Endodermal cell (in vitro differentiated cells): Measurements from ENCODE around the gene SPG7. TPM values are rescaled to one million over a fixed set of nuclear protein-coding genes. Genes with fewer than 3 reads are reported as not detected.

Experiments used
- DNase-seq: peaks from one replicate; pipeline ENCODE4 v3.0.0-alpha.2; 2017
- H3K27ac ChIP-seq: 2 replicates; pipeline ENCODE4 v1.5.1; 2013; ENCODE audit warnings: mild to moderate bottlenecking, low read depth, low read length, moderate library complexity
- H3K27me3 ChIP-seq: 2 replicates; pipeline ENCODE4 v1.6.1; 2013; ENCODE audit warnings: mild to moderate bottlenecking, low read length, moderate library complexity; ENCODE audit not compliant: insufficient read depth, control insufficient read depth, poor library complexity, severe bottlenecking
- H3K36me3 ChIP-seq: 2 replicates; pipeline ENCODE4 v1.7.0; 2013; ENCODE audit warnings: mild to moderate bottlenecking, low read length, moderate library complexity; ENCODE audit not compliant: control insufficient read depth, insufficient read depth
- H3K4me1 ChIP-seq: one replicate; pipeline ENCODE4 v1.7.0; 2013; ENCODE audit warnings: low read length; ENCODE audit not compliant: control insufficient read depth, insufficient read depth
- H3K4me3 ChIP-seq: 2 replicates; pipeline ENCODE4 v1.5.1; 2013; ENCODE audit warnings: mild to moderate bottlenecking, low read length, moderate library complexity
- H3K9ac ChIP-seq: 2 replicates; pipeline ENCODE4 v1.6.1; 2013; ENCODE audit warnings: mild to moderate bottlenecking, low read length, moderate library complexity; ENCODE audit not compliant: poor library complexity, severe bottlenecking; ENCODE audit errors: extremely low read depth
- H3K9me3 ChIP-seq: 2 replicates; pipeline ENCODE4 v1.6.1; 2013; ENCODE audit warnings: mild to moderate bottlenecking, low read length, moderate library complexity; ENCODE audit not compliant: control insufficient read depth
- H3K27ac Mint-ChIP-seq: 2 replicates; pipeline ENCODE4 v1.8.0; 2020; ENCODE audit warnings: mixed read lengths
- H3K27me3 Mint-ChIP-seq: 2 replicates; pipeline ENCODE4 v1.8.0; 2021; ENCODE audit warnings: mild to moderate bottlenecking, mixed read lengths; ENCODE audit not compliant: insufficient read depth
- H3K36me3 Mint-ChIP-seq: 2 replicates; pipeline ENCODE4 v1.8.0; 2020; ENCODE audit warnings: low read depth, mixed read lengths
- H3K4me1 Mint-ChIP-seq: 2 replicates; pipeline ENCODE4 v1.8.0; 2020; ENCODE audit warnings: mixed read lengths
- H3K4me3 Mint-ChIP-seq: 2 replicates; pipeline ENCODE4 v1.8.0; 2020; ENCODE audit warnings: mild to moderate bottlenecking, moderate library complexity, mixed read lengths
- H3K9me3 Mint-ChIP-seq: 2 replicates; pipeline ENCODE4 v1.8.0; 2020; ENCODE audit warnings: mild to moderate bottlenecking, mixed read lengths
- WGBS, 2 experiments: methylation state at CpG; one replicate each; pipeline versions ENCODE4 v1.1.5 to v1.1.7; 2013; ENCODE audit warnings: missing lambda C conversion rate in 2 of 2, mixed read lengths in 1 of 2; ENCODE audit not compliant: insufficient coverage in 1 of 2, insufficient read length in 1 of 2; 5-methylcytosine and 5-hydroxymethylcytosine counted together
- total RNA-seq, 2 donors: library from RNA; stranded (reverse); fragmentation: NEBNext Ultra II Directional in 1 of 2; extraction: Animal tissue kit (Norgen Biotek cat#: 25700) in 1 of 2; gene quantifications; 2 replicates in 1 of 2; 3 replicates in 1 of 2; pipeline ENCODE4 v1.2.1, GENCODE V29; 2021
- TF ChIP-seq, protein P1 (sequence below): fragments of 200-600 bp; sonication (generic); conservative IDR thresholded peaks from 2 replicates; pipeline ENCODE4 v1.5.0; 2021; ENCODE audit warnings: antibody characterized with exemption, mild to moderate bottlenecking

SPG7 gene
- total RNA-seq, 2 donors from 2014 or later, result 153 to 156 TPM

DNA sequence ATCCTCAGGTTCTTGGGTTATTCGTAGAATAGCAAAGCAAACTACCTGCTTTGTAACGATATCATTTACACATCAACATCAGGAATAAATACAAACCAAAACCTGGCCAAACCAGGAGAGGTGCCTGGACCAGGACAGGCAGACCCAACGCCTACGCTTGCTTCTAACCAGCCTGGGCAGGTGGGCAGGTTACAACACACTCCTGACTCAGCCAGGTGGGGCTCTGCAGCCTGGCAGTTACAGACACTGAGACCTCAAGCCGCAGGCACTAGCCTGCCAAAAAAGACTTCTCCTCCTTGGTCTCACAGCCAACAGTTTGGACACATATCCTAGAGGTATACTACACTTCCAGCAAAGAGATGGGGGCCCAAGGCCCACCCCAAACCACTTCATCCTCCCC, 31.8 kb upstream of the SPG7 start:
- no peaks in the 10 kb centered on the region for H3K27me3 ChIP-seq
- Mint-ChIP-seq H3K9me3 (no peaks in the 10 kb centered on the region), H3K4me3 (no peak overlapping the region), H3K27ac (peak overlapping the region; percentile 19), H3K27me3 (no peaks in the 10 kb centered on the region), H3K4me1 (peaks cover 67% of the 10 kb centered on the region), H3K36me3 (peaks cover 7% of the 10 kb centered on the region)
- TF ChIP-seq, protein P1, sequence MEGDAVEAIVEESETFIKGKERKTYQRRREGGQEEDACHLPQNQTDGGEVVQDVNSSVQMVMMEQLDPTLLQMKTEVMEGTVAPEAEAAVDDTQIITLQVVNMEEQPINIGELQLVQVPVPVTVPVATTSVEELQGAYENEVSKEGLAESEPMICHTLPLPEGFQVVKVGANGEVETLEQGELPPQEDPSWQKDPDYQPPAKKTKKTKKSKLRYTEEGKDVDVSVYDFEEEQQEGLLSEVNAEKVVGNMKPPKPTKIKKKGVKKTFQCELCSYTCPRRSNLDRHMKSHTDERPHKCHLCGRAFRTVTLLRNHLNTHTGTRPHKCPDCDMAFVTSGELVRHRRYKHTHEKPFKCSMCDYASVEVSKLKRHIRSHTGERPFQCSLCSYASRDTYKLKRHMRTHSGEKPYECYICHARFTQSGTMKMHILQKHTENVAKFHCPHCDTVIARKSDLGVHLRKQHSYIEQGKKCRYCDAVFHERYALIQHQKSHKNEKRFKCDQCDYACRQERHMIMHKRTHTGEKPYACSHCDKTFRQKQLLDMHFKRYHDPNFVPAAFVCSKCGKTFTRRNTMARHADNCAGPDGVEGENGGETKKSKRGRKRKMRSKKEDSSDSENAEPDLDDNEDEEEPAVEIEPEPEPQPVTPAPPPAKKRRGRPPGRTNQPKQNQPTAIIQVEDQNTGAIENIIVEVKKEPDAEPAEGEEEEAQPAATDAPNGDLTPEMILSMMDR, result no peak
- H3K36me3 ChIP-seq, result peaks cover 7% of the 10 kb centered on the region
- peaks cover 20% of the 10 kb centered on the region for H3K4me1 ChIP-seq
- WGBS, 2 experiments, result 93 to 94% methylated on average over 3 to 5 of the region's 5 CpGs
- no peak overlapping the region for H3K9ac ChIP-seq
- no peak overlapping the region for H3K27ac ChIP-seq
- H3K9me3 ChIP-seq, result no peaks in the 10 kb centered on the region
- DNase-seq, result no peak
- H3K4me3 ChIP-seq, result no peak overlapping the region

DNA sequence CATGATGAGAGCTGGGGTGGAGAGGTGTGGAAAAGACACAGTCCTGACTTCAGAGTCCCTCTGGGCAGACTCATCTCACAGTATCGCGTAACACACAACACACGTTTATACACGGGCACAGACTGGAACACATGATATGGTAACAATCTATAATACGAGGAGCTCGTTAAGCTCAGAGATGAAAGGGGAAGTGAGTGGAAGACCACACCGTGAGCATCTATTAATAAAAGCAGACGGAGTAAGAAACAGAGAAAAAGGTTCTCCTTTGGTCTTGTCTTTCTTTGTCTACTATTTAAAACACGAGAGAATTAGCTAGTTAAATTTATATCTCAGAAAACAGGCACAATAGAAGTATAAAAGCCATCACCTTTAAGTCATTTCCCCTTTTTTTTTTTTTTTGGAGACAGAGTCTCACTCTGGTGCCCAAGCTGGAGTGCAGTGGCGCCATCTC, 31.4 kb upstream of the SPG7 start:
- Histone ChIP-seq H3K9me3 (no peaks in the 10 kb centered on the region), H3K36me3 (peaks cover 7% of the 10 kb centered on the region), H3K27me3 (no peaks in the 10 kb centered on the region), H3K9ac (no peak overlapping the region), H3K4me1 (peaks cover 20% of the 10 kb centered on the region), H3K4me3 (no peak overlapping the region), H3K27ac (no peak overlapping the region)
- Mint-ChIP-seq H3K4me1 (peaks cover 64% of the 10 kb centered on the region), H3K9me3 (no peaks in the 10 kb centered on the region), H3K27ac (peak overlapping the region; percentile 19), H3K27me3 (no peaks in the 10 kb centered on the region), H3K36me3 (peaks cover 5% of the 10 kb centered on the region), H3K4me3 (no peak overlapping the region)
- TF ChIP-seq, protein P1, result no peak
- 94 to 96% methylated on average over 10 of the region's 10 CpGs for WGBS, 2 experiments
- DNase-seq, result no peak

DNA sequence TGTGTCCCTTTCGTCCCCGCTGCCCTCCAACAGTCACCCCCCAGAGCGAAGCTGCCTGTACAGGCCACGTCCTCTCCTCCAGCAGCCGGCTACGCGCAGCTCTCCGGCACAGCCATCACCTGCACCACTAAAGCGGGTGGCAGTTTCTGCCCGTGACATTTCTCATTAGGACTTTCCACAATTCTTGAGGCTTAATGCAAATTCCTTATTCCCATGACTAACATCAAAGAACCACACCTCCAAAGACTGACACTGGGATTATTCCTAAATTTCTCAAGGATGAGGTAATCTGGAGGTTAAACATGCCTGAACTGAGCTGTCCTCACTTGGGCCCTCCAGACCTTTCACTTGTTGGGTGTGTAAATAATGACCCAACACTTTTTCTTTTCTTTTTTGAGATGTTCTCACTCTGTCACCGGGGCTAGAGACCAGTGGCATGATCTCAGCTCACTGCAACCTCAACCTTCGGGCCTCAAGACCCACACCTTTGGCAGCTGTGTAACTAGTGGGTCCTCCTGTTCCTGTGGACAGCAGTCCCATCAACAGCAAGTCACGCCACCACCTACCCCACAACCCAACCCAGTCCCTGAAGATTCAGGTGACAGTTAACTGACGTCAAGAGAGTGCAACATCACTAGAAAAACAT, 29.5 kb upstream of the SPG7 start:
- Histone ChIP-seq H3K4me3 (no peak overlapping the region), H3K9ac (no peak overlapping the region), H3K4me1 (peaks cover 11% of the 10 kb centered on the region), H3K36me3 (peaks cover 14% of the 10 kb centered on the region), H3K27me3 (no peaks in the 10 kb centered on the region), H3K27ac (peak overlapping the region; percentile 45), H3K9me3 (no peaks in the 10 kb centered on the region)
- WGBS, 2 experiments, result 78 to 88% methylated on average over 4 to 14 of the region's 14 CpGs
- Mint-ChIP-seq H3K27ac (peak overlapping the region; percentile 91), H3K4me1 (peaks cover 61% of the 10 kb centered on the region), H3K9me3 (no peaks in the 10 kb centered on the region), H3K4me3 (no peak overlapping the region), H3K36me3 (peaks cover 13% of the 10 kb centered on the region), H3K27me3 (no peaks in the 10 kb centered on the region)
- peak; percentile 56 for DNase-seq
- TF ChIP-seq, protein P1, result no peak
